22Rv1 (cell line): ENCODE measurements around the gene ARMC8.

Experiments
- CTCF ChIP-seq: fragments of 450-650 bp; IDR thresholded peaks from 2 replicates; pipeline ENCODE4 v1.5.1; 2017; ENCODE audit warnings: mild to moderate bottlenecking
- ZFX ChIP-seq: fragments of 450-650 bp; IDR thresholded peaks from 2 replicates; pipeline ENCODE4 v1.6.1; 2017; ENCODE audit warnings: antibody characterized with exemption, borderline replicate concordance

DNA sequence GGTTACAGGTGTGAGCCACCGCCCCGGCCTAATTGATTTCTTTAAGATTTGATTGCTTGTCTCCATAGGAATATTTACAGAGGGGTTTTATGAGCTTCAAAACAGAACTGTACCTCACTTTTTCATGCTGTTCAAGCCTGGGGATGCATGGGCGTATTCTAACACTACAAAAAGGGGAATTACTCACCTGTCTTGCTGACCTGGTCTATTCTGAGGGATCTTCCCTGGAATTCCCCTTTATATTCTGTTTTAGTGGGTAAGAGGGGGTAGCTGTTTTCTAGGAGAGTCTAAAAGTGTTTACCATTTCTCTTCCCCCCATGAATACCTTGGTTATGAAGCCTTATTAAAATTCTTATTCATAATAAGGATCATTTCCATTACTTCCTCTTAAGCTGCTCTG, 94.5 kb downstream of the ARMC8 start:
- no peak for TF ChIP-seq CTCF
- no peak for TF ChIP-seq ZFX
